Fibroblast of the aortic adventitia (primary cell): Measurements from ENCODE around the gene THADA. TPM values are rescaled to one million over a fixed set of nuclear protein-coding genes. Genes with fewer than 3 reads are reported as not detected.

Experiments
- DNase-seq: peaks from one replicate; pipeline ENCODE4 v3.0.0-alpha.2; 2010; ENCODE audit warnings: low read depth
- H3K4me3 ChIP-seq: 2 replicates; pipeline ENCODE4 v1.5.1; 2011; ENCODE audit warnings: low read depth, mild to moderate bottlenecking, control low read depth, low read length, moderate library complexity
- total RNA-seq: library from RNA; depleted of rRNA; stranded (reverse); fragments of >200 nt; gene quantifications from 2 replicates; pipeline ENCODE4 v1.2.3, GENCODE V29; 2012; ENCODE audit warnings: low replicate concordance
- TF ChIP-seq, protein P1 (sequence below): IDR thresholded peaks from 2 replicates; pipeline ENCODE4 v1.5.1; 2011; ENCODE audit warnings: mild to moderate bottlenecking, low read length, control low read depth, inconsistent platforms; ENCODE audit not compliant: insufficient read depth

The THADA gene
- total RNA-seq, 1 donor = 34.6 TPM

DNA sequence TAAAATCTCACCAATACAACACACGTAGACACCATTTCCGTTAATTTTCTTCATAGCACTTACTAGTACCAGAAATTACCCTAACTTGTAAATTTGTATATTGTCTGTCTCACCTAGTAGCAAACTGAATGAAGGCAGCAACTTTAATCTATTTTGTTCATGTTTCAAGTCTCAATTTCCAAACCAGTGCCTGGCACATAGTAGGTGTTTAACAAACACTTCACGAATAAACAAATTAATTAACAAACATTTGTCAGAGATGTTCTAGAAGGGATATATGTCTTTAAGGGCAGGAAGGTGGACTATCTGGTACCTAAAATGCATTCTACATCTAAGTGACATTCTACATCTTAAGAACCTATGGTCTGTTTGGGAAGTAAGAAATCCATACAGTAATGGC lies 963 bp downstream of the THADA start:
- DNase-seq = no peak
- TF ChIP-seq, protein P1, sequence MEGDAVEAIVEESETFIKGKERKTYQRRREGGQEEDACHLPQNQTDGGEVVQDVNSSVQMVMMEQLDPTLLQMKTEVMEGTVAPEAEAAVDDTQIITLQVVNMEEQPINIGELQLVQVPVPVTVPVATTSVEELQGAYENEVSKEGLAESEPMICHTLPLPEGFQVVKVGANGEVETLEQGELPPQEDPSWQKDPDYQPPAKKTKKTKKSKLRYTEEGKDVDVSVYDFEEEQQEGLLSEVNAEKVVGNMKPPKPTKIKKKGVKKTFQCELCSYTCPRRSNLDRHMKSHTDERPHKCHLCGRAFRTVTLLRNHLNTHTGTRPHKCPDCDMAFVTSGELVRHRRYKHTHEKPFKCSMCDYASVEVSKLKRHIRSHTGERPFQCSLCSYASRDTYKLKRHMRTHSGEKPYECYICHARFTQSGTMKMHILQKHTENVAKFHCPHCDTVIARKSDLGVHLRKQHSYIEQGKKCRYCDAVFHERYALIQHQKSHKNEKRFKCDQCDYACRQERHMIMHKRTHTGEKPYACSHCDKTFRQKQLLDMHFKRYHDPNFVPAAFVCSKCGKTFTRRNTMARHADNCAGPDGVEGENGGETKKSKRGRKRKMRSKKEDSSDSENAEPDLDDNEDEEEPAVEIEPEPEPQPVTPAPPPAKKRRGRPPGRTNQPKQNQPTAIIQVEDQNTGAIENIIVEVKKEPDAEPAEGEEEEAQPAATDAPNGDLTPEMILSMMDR = no peak
- H3K4me3 ChIP-seq = peak overlapping the region; percentile 81

GRCh38 chr2:43593254-43593653 lies 2.6 kb downstream of the THADA start:
- TF ChIP-seq, protein P1 = no peak
- DNase-seq = no peak
- no peak overlapping the region for H3K4me3 ChIP-seq

- TF ChIP-seq, protein P1 = no peak
- no peak overlapping the region for H3K4me3 ChIP-seq
- peak; percentile 43 for DNase-seq
These were observed 3.4 kb downstream of the THADA start for GRCh38 chr2:43592443-43592842.

- DNase-seq = no peak
- TF ChIP-seq, protein P1 = no peak
- no peak overlapping the region for H3K4me3 ChIP-seq
These were observed 10.1 kb downstream of the THADA start for GRCh38 chr2:43585708-43586107.

DNA sequence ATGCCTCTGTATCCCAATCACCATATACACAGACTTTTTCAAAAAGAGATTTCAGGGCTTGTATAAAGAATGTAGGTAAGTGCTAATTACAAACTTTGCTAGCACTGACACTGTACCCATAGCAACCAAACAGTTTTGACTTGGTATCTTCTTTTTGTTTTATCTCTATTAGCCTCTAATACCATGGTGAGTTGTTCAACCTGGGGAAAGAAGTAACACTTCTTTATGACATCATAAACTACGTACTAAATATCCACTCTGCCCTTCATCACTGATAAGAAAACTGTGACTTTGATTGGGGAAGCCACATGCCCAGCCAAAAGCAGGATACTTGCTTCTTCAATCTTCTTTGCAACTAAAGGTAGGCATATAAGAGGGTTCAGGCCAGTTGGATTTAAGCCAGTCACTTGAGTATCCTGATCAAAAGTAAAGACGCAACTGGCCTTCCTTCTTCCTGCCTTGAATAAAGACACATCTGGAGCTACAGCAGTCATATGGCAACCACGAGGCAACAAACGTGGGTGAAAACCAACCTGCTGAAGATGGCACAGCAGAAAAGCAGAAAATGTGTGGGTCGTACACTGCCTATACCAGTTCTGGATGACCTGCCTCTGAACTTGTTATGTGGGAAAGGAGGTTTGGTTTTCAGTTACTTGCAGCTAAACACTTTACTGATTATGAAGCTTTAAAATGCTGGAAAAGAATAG lies 16.4 kb downstream of the THADA start:
- TF ChIP-seq, protein P1 = no peak
- DNase-seq = no peak
- H3K4me3 ChIP-seq = no peak overlapping the region

DNA sequence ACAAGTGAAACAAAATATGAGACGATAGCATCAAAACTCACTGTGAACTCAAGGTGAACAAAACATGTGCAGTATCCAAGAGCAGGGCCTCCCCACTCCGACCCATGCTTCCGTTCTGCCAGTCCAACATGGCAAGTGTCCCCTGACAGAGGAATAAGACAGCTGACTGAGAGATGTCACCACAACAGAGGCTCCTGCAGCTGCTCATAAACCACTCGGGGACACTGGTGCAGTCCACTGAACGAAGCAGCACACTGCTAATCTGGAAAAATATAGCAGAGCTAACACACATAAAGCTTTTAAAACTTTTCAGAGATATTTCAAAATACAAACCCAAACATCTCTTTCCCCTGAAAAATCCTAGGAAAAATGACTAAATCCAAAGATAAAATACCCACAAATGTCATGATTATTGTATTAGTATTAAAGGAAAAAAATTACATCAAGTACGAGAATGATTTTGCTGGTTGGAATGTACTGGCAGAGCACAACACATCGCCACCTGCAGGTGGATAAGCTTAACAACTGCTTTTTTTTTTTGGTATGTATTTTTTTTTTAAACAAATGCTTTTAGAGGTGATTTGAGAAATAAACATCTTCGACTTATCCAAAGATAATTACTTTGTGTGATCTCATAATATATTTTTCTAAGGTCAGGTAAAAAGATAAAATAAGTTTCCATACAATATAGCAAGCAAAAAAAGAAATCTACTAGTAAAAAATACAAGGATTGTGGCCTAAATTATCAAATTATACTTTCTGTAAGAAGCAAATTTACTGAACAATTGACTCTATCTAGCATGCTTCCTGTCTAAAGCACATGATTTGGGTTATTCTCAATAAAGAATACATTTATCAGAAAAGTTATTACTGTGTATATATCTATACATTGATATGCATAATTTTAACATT lies 18.6 kb downstream of the THADA start:
- TF ChIP-seq, protein P1 = peak; percentile 79

More for the DNA sequence above, 18.6 kb downstream of the THADA start:
- no peak overlapping the region for H3K4me3 ChIP-seq
- peak; percentile 88 for DNase-seq
